Coronary artery (tissue), 2 donors: ENCODE measurements around the gene SPATA13.

Source experiments
- DNase-seq: peaks from one replicate; pipeline ENCODE4 v3.0.0-alpha.2; 2017; ENCODE audit warnings: low spot score
- H3K27ac ChIP-seq, 2 donors: fragments of 200-600 bp; sonication (generic); one replicate each; pipeline ENCODE4 v1.5.1; 2016 to 2019
- H3K4me3 ChIP-seq: fragments of 200-600 bp; sonication (generic); 2 replicates; pipeline ENCODE4 v1.5.1; 2016; ENCODE audit warnings: mild to moderate bottlenecking, moderate library complexity
- CTCF ChIP-seq: fragments of 200-600 bp; sonication (generic); IDR thresholded peaks from one replicate; pipeline ENCODE4 v1.5.1; 2019; ENCODE audit warnings: antibody characterized with exemption

Gene SPATA13

GRCh38 chr13:24224232-24224680 is 63.7 kb downstream of the SPATA13 start:
- TF ChIP-seq CTCF: no peak
- no peak overlapping the region for H3K27ac ChIP-seq
- no peak overlapping the region for H3K4me3 ChIP-seq
- no peak for DNase-seq

- Histone ChIP-seq H3K4me3 (no peak overlapping the region), H3K27ac (no peak overlapping the region)
- TF ChIP-seq CTCF: no peak
- DNase-seq: no peak
These were observed 64.5 kb downstream of the SPATA13 start for GRCh38 chr13:24225062-24225461.

GRCh38 chr13:24225930-24226329 is 65.4 kb downstream of the SPATA13 start:
- TF ChIP-seq CTCF: no peak
- DNase-seq: no peak

GRCh38 chr13:24226762-24227161 is 66.2 kb downstream of the SPATA13 start:
- no peak overlapping the region for H3K4me3 ChIP-seq
- DNase-seq: no peak
- no peak overlapping the region for H3K27ac ChIP-seq
- no peak for TF ChIP-seq CTCF

More at GRCh38 chr13:24225930-24226329, 65.4 kb downstream of the SPATA13 start:
- Histone ChIP-seq H3K27ac (no peak overlapping the region), H3K4me3 (no peak overlapping the region)

- peak; percentile 58 for TF ChIP-seq CTCF
- no peak overlapping the region for H3K4me3 ChIP-seq
- H3K27ac ChIP-seq: no peak overlapping the region
- DNase-seq: no peak
These were observed 68.4 kb downstream of the SPATA13 start for GRCh38 chr13:24228852-24229458.

- DNase-seq: no peak
- no peak for TF ChIP-seq CTCF
These were observed 70.0 kb downstream of the SPATA13 start for GRCh38 chr13:24230428-24231072.

GRCh38 chr13:24231377-24231776 is 70.9 kb downstream of the SPATA13 start:
- Histone ChIP-seq H3K4me3 (no peak overlapping the region), H3K27ac (no peak overlapping the region)
- DNase-seq: no peak
- no peak for TF ChIP-seq CTCF

More at GRCh38 chr13:24230428-24231072, 70.0 kb downstream of the SPATA13 start:
- Histone ChIP-seq H3K27ac (no peak overlapping the region), H3K4me3 (no peak overlapping the region)
